OCI-LY3 (cell line): ENCODE measurements around the gene RECK.

Source experiments
- CTCF ChIP-seq: fragments of 200-600, 300-600 bp; sonication (generic); IDR thresholded peaks from 2 replicates; pipeline ENCODE4 v1.5.1; 2014; ENCODE audit warnings: antibody characterized with exemption, low read length, low read depth
- EZH2phosphoT487 ChIP-seq: fragments of 200-600 bp; shearing (Covaris generic); IDR thresholded peaks from 2 replicates; pipeline ENCODE4 v1.6.1; 2018; ENCODE audit warnings: antibody characterized with exemption, mixed run types, low read depth

DNA sequence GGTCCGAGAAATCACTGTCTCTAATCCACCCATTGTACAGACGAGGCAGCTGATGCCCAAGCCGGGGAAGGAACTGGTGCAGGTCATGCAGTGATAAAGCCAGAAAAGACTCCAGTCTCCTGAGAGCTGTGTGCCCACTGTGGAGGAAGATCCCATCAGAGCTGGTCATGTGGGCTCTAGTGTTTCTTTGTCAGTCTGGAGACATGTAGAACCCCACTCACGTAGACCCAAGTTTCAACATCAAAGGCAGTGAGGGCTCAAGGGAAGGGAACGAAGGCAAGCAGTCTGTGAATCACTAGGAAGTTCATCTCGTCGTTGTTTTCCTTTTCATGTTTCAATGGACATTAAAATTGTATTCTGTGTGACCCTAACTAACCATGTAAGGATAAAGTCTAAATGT is 85.3 kb downstream of the RECK start:
- no peak for TF ChIP-seq CTCF
- TF ChIP-seq EZH2phosphoT487 = no peak
